K562 (cell line): ENCODE data around the gene ACACB. TPM values are rescaled to one million over a fixed set of nuclear protein-coding genes. Genes with fewer than 3 reads are reported as not detected.

Source experiments
- ATAC-seq: fragments of 200-7000 bp; cut with Tn5 transposase; 3 replicates; pipeline ENCODE4 v1.9.1; 2020; ENCODE audit warnings: moderate library complexity
- BruUV-seq: library from RNA; stranded (reverse); fragments of 400-500 nt; replicated peaks from 2 replicates; lab custom pipeline; 2021; lab: Mats Ljungman, UMichigan
- CTCF ChIA-PET: fragments of 300-600 bp; formaldehyde crosslinking; extraction: SDS; loops from one replicate; lab custom pipeline; 2021; ENCODE audit warnings: low intra/inter-chr PET ratio; lab: Yijun Ruan, JAX
- POLR2A ChIA-PET: fragments of 300-600, 350-650 bp; sonication (Branson Sonifier 250); formaldehyde crosslinking; extraction: SDS; loops from one replicate; lab custom pipeline; 2021; ENCODE audit warnings: antibody characterized with exemption, inconsistent platforms; lab: Yijun Ruan, JAX
- DNase-seq, 4 experiments: peaks; one replicate each; pipeline versions ENCODE4 v3.0.0 to v3.0.0-alpha.2; 2011 to 2018; ENCODE audit warnings: low spot score in 3 of 4, mixed read lengths in 3 of 4; ENCODE audit errors: extremely low read depth in 1 of 4
- FAIRE-seq: peaks from 2 replicates; lab custom pipeline; 2011; peaks lifted over from hg19 to GRCh38; lab: Jason Lieb, UNC
- H2AFZ ChIP-seq: 2 replicates; pipeline ENCODE4 v1.6.0; 2011; ENCODE audit warnings: low read depth, low read length, control low read depth, inconsistent platforms
- H3K27ac ChIP-seq: fragments of 200-600 bp; 3 replicates; pipeline ENCODE4 v1.8.0; 2011; ENCODE audit warnings: low read depth, mild to moderate bottlenecking, control low read depth, inconsistent platforms, low read length, moderate library complexity, mixed read lengths; ENCODE audit errors: extremely low read depth
- H3K27me3 ChIP-seq, 2 experiments: fragments of 300-600 bp in 1 of 2; 2 replicates in 1 of 2; 3 replicates in 1 of 2; pipeline versions ENCODE4 v1.6.0 to v1.8.0; 2011; ENCODE audit warnings: inconsistent platforms in 2 of 2, low read length in 2 of 2, mild to moderate bottlenecking in 1 of 2, mixed read lengths in 1 of 2, moderate library complexity in 1 of 2; ENCODE audit not compliant: control insufficient read depth in 2 of 2, insufficient read depth in 2 of 2
- H3K36me3 ChIP-seq: fragments of 300-600 bp; 3 replicates; pipeline ENCODE4 v1.8.0; 2011; ENCODE audit warnings: mild to moderate bottlenecking, low read length, inconsistent platforms; ENCODE audit not compliant: control insufficient read depth, insufficient read depth
- H3K4me1 ChIP-seq, 2 experiments: fragments of 200-600 bp in 1 of 2; replicated peaks in 1 of 2; 2 replicates in 1 of 2; 3 replicates in 1 of 2; pipeline versions ENCODE4 v1.5.1 to v1.8.0; 2011; ENCODE audit warnings: inconsistent platforms in 2 of 2, low read length in 2 of 2, mild to moderate bottlenecking in 1 of 2, mixed read lengths in 1 of 2, moderate library complexity in 1 of 2; ENCODE audit not compliant: control insufficient read depth in 2 of 2, insufficient read depth in 2 of 2
- H3K4me2 ChIP-seq: 2 replicates; pipeline ENCODE4 v1.6.1; 2011; ENCODE audit warnings: low read length, control low read depth, inconsistent platforms, mixed read lengths; ENCODE audit not compliant: insufficient read depth
- H3K4me3 ChIP-seq: fragments of 200-600 bp; sonication (generic), shearing (Covaris generic); 2 replicates; pipeline ENCODE4 v1.5.1; 2016; ENCODE audit warnings: control low read depth, inconsistent platforms
- H3K79me2 ChIP-seq: fragments of 200-600 bp; 3 replicates; pipeline ENCODE4 v1.8.0; 2011; ENCODE audit warnings: low read length, inconsistent platforms; ENCODE audit not compliant: control insufficient read depth, insufficient read depth
- H3K9ac ChIP-seq, 2 experiments: 2 replicates each; pipeline versions ENCODE4 v1.6.0 to v1.6.1; 2011; ENCODE audit warnings: low read depth in 2 of 2, low read length in 2 of 2, control low read depth in 1 of 2, inconsistent platforms in 1 of 2, mild to moderate bottlenecking in 1 of 2, mixed read lengths in 1 of 2; ENCODE audit not compliant: insufficient read depth in 1 of 2
- H3K9me1 ChIP-seq: one replicate; pipeline ENCODE4 v1.6.0; 2011; ENCODE audit warnings: inconsistent platforms, mild to moderate bottlenecking, low read length, moderate library complexity; ENCODE audit not compliant: control insufficient read depth, insufficient read depth
- H3K9me3 ChIP-seq: replicated peaks from 2 replicates; pipeline ENCODE4 v1.5.1; 2011; ENCODE audit warnings: low read depth, low read length, inconsistent platforms; ENCODE audit not compliant: control insufficient read depth, insufficient read depth
- H4K20me1 ChIP-seq: replicated peaks from 2 replicates; pipeline ENCODE4 v1.6.1; 2011; ENCODE audit warnings: low read length, inconsistent platforms, mixed read lengths; ENCODE audit not compliant: control insufficient read depth, insufficient read depth
- ARID2 ChIP-seq: fragments of 450-650 bp; IDR thresholded peaks from 2 replicates; pipeline ENCODE4 v1.6.1; 2017; ENCODE audit warnings: antibody characterized with exemption, mild to moderate bottlenecking
- DIDO1 ChIP-seq: fragments of 450-650 bp; IDR thresholded peaks from 2 replicates; pipeline ENCODE4 v1.6.1; 2016; ENCODE audit warnings: low read depth, missing biosample characterization, missing genetic modification characterization
- DLX4 ChIP-seq: fragments of 250-450 bp; sonication (Bioruptor Pico); IDR thresholded peaks from 2 replicates; pipeline ENCODE4 v1.6.1; 2021; ENCODE audit warnings: mild to moderate bottlenecking
- FOXA3 ChIP-seq, 2 experiments: fragments of 450-650 bp in 1 of 2; sonication (generic) in 1 of 2; formaldehyde crosslinking; IDR thresholded peaks in 1 of 2; conservative IDR thresholded peaks in 1 of 2; 2 replicates each; pipeline versions ENCODE4 v1.4.0 to v1.8.0; 2020 to 2022; ENCODE audit warnings: mild to moderate bottlenecking in 2 of 2, missing genetic modification reagents in 1 of 2
- GABPA ChIP-seq: fragments of 200-800 bp; sonication (Bioruptor generic); conservative IDR thresholded peaks from 2 replicates; pipeline ENCODE4 v1.6.1; 2016; ENCODE audit warnings: low read depth, missing genetic modification characterization, missing compliant biosample characterization
- HLTF ChIP-seq: fragments of 450-650 bp; IDR thresholded peaks from 2 replicates; pipeline ENCODE4 v1.6.1; 2016
- ID3 ChIP-seq, 2 experiments: fragments of 250-450 bp in 1 of 2; fragments of 450-650 bp in 1 of 2; sonication (Bioruptor Pico) in 1 of 2; IDR thresholded peaks; 2 replicates each; pipeline versions ENCODE4 v1.6.1 to v1.8.0; 2016 to 2021; ENCODE audit warnings: mild to moderate bottlenecking in 2 of 2, moderate library complexity in 2 of 2, missing compliant biosample characterization in 1 of 2, missing genetic modification characterization in 1 of 2
- KDM1A ChIP-seq, 2 experiments: fragments of 450-650 bp; IDR thresholded peaks; 2 replicates each; pipeline ENCODE4 v1.6.1; 2016; ENCODE audit warnings: mild to moderate bottlenecking in 2 of 2
- NR2C2 ChIP-seq, 2 experiments: fragments of 200-800 bp in 1 of 2; sonication (Bioruptor generic) in 1 of 2; sonication (generic) in 1 of 2; formaldehyde crosslinking in 1 of 2; IDR thresholded peaks; 2 replicates each; pipeline versions ENCODE4 v1.6.1 to v1.8.0; 2016 to 2022; ENCODE audit warnings: mild to moderate bottlenecking in 1 of 2, missing compliant biosample characterization in 1 of 2, missing genetic modification characterization in 1 of 2, missing genetic modification reagents in 1 of 2
- NR2F6 ChIP-seq: fragments of 450-650 bp; formaldehyde crosslinking; IDR thresholded peaks from 2 replicates; pipeline ENCODE4 v1.4.0; 2020; ENCODE audit warnings: mild to moderate bottlenecking
- PRPF4 ChIP-seq: fragments of 200-400 bp; formaldehyde crosslinking; IDR thresholded peaks from one replicate; pipeline ENCODE4 v1.6.1; 2017; ENCODE audit warnings: low read length, low read depth, mild to moderate bottlenecking; ENCODE audit not compliant: insufficient read depth, poor library complexity, severe bottlenecking
- SMARCB1 ChIP-seq: IDR thresholded peaks from 2 replicates; pipeline ENCODE4 v1.6.1; 2011; ENCODE audit warnings: improper control_type of control experiment, low read depth; ENCODE audit not compliant: insufficient read length
- SP1 ChIP-seq: sonication (generic); formaldehyde crosslinking; IDR thresholded peaks from 2 replicates; pipeline ENCODE4 v1.8.1; 2022; ENCODE audit warnings: mild to moderate bottlenecking, missing genetic modification reagents
- WHSC1 ChIP-seq: IDR thresholded peaks from one replicate; pipeline ENCODE4 v1.6.1; 2012; ENCODE audit warnings: low read length, control low read depth, inconsistent platforms
- ZNF253 ChIP-seq: fragments of 250-450 bp; sonication (Bioruptor Pico); conservative IDR thresholded peaks from 2 replicates; pipeline ENCODE4 v1.6.1; 2021; ENCODE audit warnings: mild to moderate bottlenecking
- WGBS: fragments of 100-300 bp; shearing (Covaris generic); methylation state at CpG from one replicate; pipeline ENCODE4 v1.1.6; 2016; ENCODE audit warnings: low coverage, mixed read lengths; ENCODE audit not compliant: insufficient coverage; ENCODE audit errors: missing lambda C conversion rate; 5-methylcytosine and 5-hydroxymethylcytosine counted together
- in situ Hi-C: fragments of 300-500 bp; cut with MboI; formaldehyde crosslinking; loops from 4 replicates; pipeline ENCODE4 v1.15.0; 2018; ENCODE audit warnings: inconsistent platforms, mixed read lengths
- intact Hi-C: fragments of 100-400 bp; cut with micrococcal nuclease; formaldehyde crosslinking; loops from 2 replicates; pipeline ENCODE4 v1.14.2; 2022
- polyA plus RNA-seq, 8 experiments: library from polyadenylated mRNA; depleted of rRNA in 4 of 8; stranded (reverse) in 5 of 8; unstranded in 3 of 8; fragments of >200 nt; fragmentation: Nextera tagmentation in 2 of 8; fragmentation: Illumina TruSeq in 1 of 8; extraction: Ambion mirVana in 2 of 8; extraction: Trizol in 1 of 8; gene quantifications; 2 replicates each; pipeline versions ENCODE4 v1.2.1 to v1.2.3, GENCODE V29; 2011 to 2014; ENCODE audit warnings: inconsistent platforms in 1 of 8, missing spikeins in 1 of 8
- total RNA-seq, 7 experiments: library from RNA; depleted of rRNA in 6 of 7; stranded (reverse); fragments of >200 nt in 6 of 7; fragmentation: Illumina TruSeq in 2 of 7; extraction: Trizol in 2 of 7; gene quantifications; 2 replicates each; pipeline versions ENCODE4 v1.2.1 to v1.2.3, GENCODE V29; 2011 to 2021; ENCODE audit warnings: low replicate concordance in 1 of 7
- TF ChIP-seq, protein P1 (sequence below): fragments of 250-450 bp; sonication (Bioruptor Pico); IDR thresholded peaks from 2 replicates; pipeline ENCODE4 v1.8.0; 2021; ENCODE audit warnings: borderline replicate concordance, mild to moderate bottlenecking, moderate library complexity; ENCODE audit not compliant: poor library complexity, severe bottlenecking
- TF ChIP-seq, protein P2 (sequence below): sonication (generic); formaldehyde crosslinking; IDR thresholded peaks from 2 replicates; pipeline ENCODE4 v1.8.0; 2022; ENCODE audit warnings: missing genetic modification reagents, mild to moderate bottlenecking, borderline replicate concordance
- TF ChIP-seq, protein P3 (sequence below): sonication (generic); formaldehyde crosslinking; IDR thresholded peaks from 2 replicates; pipeline ENCODE4 v1.4.0; 2020; ENCODE audit warnings: mild to moderate bottlenecking, missing genetic modification reagents

The ACACB gene
- total and polyA plus RNA-seq, 9 of the 15 experiments (the other 6 are each of a cell fraction or from before 2014, with no cell fraction given), result 0.10 to 2.5 (median 0.83) TPM

DNA sequence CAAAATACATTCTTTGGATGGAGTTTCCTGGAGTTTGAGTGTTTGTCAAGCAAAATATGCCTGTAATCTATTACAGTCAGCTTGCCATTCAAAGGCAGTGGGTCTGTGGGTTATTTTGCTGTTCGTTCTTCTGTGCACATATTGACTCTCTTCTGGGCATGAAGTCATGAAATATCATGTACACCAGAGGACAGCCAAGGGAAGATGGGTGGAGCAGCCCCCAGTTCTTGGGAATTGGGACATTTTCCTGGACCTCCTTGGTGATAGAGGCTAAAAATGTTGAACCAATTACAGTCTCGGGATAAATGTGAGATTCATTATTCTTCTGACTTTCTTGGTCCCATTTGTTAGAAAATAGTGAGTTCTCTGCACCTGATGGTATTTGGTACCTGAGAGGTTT, 103.6 kb downstream of the ACACB start:
- Histone ChIP-seq H2AFZ (no peak overlapping the region), H3K9me3 (no peaks in the 10 kb centered on the region), H3K36me3 (no peaks in the 10 kb centered on the region), H3K79me2 (no peaks in the 10 kb centered on the region)
- 0% methylated on average over 2 of the region's 2 CpGs for WGBS
- intact Hi-C loops, result no loop called here
- no peak for ATAC-seq
- TF ChIP-seq DLX4 (CRISPR knock-in tag) (no peak), WHSC1 (no peak), HLTF (no peak), FOXA3 (CRISPR knock-in tag; conservative IDR thresholded peaks at IDR 0.05 in 1 of 2, IDR thresholded peaks at IDR 0.05 in 1 of 2) (no peak), GABPA (tag) (no peak), SP1 (CRISPR knock-in tag) (no peak), ARID2 (no peak), NR2C2 (CRISPR knock-in tag; IDR thresholded peaks at IDR 0.05) (no peak), NR2C2 (tag; IDR thresholded peaks at IDR 0.05) (no peak), ZNF253 (CRISPR knock-in tag) (no peak), PRPF4 (no peak), ID3 (CRISPR knock-in tag; IDR thresholded peaks at IDR 0.05) (no peak), ID3 (tag; IDR thresholded peaks at IDR 0.05) (no peak), KDM1A (IDR thresholded peaks at IDR 0.05) (no peak), DIDO1 (tag) (no peak), SMARCB1 (no peak), NR2F6 (CRISPR knock-in tag) (no peak)
- TF ChIP-seq, protein P1, sequence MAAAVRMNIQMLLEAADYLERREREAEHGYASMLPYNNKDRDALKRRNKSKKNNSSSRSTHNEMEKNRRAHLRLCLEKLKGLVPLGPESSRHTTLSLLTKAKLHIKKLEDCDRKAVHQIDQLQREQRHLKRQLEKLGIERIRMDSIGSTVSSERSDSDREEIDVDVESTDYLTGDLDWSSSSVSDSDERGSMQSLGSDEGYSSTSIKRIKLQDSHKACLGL (CRISPR knock-in tag), result no peak
- TF ChIP-seq, protein P2, sequence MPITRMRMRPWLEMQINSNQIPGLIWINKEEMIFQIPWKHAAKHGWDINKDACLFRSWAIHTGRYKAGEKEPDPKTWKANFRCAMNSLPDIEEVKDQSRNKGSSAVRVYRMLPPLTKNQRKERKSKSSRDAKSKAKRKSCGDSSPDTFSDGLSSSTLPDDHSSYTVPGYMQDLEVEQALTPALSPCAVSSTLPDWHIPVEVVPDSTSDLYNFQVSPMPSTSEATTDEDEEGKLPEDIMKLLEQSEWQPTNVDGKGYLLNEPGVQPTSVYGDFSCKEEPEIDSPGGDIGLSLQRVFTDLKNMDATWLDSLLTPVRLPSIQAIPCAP (CRISPR knock-in tag), result no peak
- TF ChIP-seq, protein P3, sequence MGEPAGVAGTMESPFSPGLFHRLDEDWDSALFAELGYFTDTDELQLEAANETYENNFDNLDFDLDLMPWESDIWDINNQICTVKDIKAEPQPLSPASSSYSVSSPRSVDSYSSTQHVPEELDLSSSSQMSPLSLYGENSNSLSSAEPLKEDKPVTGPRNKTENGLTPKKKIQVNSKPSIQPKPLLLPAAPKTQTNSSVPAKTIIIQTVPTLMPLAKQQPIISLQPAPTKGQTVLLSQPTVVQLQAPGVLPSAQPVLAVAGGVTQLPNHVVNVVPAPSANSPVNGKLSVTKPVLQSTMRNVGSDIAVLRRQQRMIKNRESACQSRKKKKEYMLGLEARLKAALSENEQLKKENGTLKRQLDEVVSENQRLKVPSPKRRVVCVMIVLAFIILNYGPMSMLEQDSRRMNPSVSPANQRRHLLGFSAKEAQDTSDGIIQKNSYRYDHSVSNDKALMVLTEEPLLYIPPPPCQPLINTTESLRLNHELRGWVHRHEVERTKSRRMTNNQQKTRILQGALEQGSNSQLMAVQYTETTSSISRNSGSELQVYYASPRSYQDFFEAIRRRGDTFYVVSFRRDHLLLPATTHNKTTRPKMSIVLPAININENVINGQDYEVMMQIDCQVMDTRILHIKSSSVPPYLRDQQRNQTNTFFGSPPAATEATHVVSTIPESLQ (CRISPR knock-in tag), result no peak
- TF ChIP-seq, all 486 proteins: peak for 0
- H3K27ac ChIP-seq, result no peak overlapping the region
- POLR2A ChIA-PET, result no interaction called here
- H3K9ac ChIP-seq, result no peak overlapping the region
- peaks cover 9 to 44% of the 10 kb centered on the region in 2 experiments for H3K27me3 ChIP-seq
- no peak overlapping the region for H3K4me3 ChIP-seq
- no peaks in the 10 kb centered on the region for H3K9me1 ChIP-seq
- H3K4me1 ChIP-seq, result peaks cover 0 to 6% of the 10 kb centered on the region in 2 experiments; a peak in 1 of 5 replicates
- no peak for DNase-seq
- no peak overlapping the region for H3K4me2 ChIP-seq
- in situ Hi-C loops, result no loop called here
- no TSS peak for BruUV-seq
- no peak for FAIRE-seq
- no peaks in the 10 kb centered on the region; the same call in 1 of the 2 replicates for H4K20me1 ChIP-seq
- CTCF ChIA-PET, result no interaction called here
